ENCODE data around the gene TRIM38. TPM values are rescaled to one million over a fixed set of nuclear protein-coding genes. Genes with fewer than 3 reads are reported as not detected.
"Not testable (repeated sequence)": the region's sequence is repeated elsewhere in the genome, so short reads cannot be mapped to it uniquely, and the experiment has no call there.

The TRIM38 gene
- total and polyA plus RNA-seq, 2 donors (not counting 3 experiments of a cell fraction or from before 2014, with no cell fraction given): 5.1 to 13.2 TPM

- no peak overlapping the region for H3K9ac ChIP-seq (replicated peaks; ENCODE audit: extremely low read depth, insufficient read depth, low read length)
- no peak overlapping the region for H3K27ac ChIP-seq (ENCODE audit: insufficient read depth, low read depth, low read length)
- peaks cover 9% of the 10 kb centered on the region for H3K4me1 ChIP-seq (ENCODE audit: control insufficient read depth, extremely low read depth, insufficient read depth, low read length)
- ChIA-PET POLR2A (interaction anchor here (1.1 kb wide), 1 partner anchor 9 kb away, joined by 3 read pairs; no protein-coding TSS in a partner anchor), CTCF (no interaction called here)
- H3K4me2 ChIP-seq (ENCODE audit: insufficient read depth, low read length): no peak overlapping the region
- no TSS peak for BruUV-seq (replicated peaks)
- dilution Hi-C loops (cut with MboI; ENCODE audit: extremely low pct_ligation_motif_present, low sequenced_read_pairs): no loop called here
- intact Hi-C loops (cut with micrococcal nuclease): no loop called here
- H3K9me3 ChIP-seq (replicated peaks; ENCODE audit: control insufficient read depth, insufficient read depth, low read length): no peaks in the 10 kb centered on the region
- no peaks in the 10 kb centered on the region for H3K79me2 ChIP-seq (ENCODE audit: control insufficient read depth, insufficient read depth, low read length)
- TF ChIP-seq GATA2 (IDR thresholded peaks at IDR 0.05; ENCODE audit: insufficient read depth, insufficient read length, low read depth, low read length) (no peak), MYC (IDR thresholded peaks at IDR 0.05; ENCODE audit: low read depth, low read length) (no peak), FOS (IDR thresholded peaks at IDR 0.05; ENCODE audit: borderline replicate concordance, insufficient read depth, low read length) (no peak), EZH2 (IDR thresholded peaks at IDR 0.05; ENCODE audit: borderline replicate concordance, low read depth, low read length, severe bottlenecking) (no peak), MAX (IDR thresholded peaks at IDR 0.05; ENCODE audit: insufficient read depth, insufficient read length) (no peak), POLR2AphosphoS5 (IDR thresholded peaks at IDR 0.05; ENCODE audit: insufficient read depth, low read depth, low read length) (no peak), JUN (IDR thresholded peaks at IDR 0.05; ENCODE audit: borderline replicate concordance, insufficient read depth, insufficient read length, low read depth) (no peak), POLR2A (IDR thresholded peaks at IDR 0.05; ENCODE audit: low read depth, low read length) (no peak), CTCF (IDR thresholded peaks at IDR 0.05; ENCODE audit: extremely low read depth in 1 of 2, insufficient read depth in 1 of 2, low read depth in 1 of 2, low read length in 2 of 2) (no peak)
- no peak for DNase-seq (ENCODE audit: low read depth, low spot score)
- H3K4me3 ChIP-seq (replicated peaks in 1 of 3; ENCODE audit: insufficient read depth in 1 of 3, low read depth in 1 of 3, low read length in 3 of 3): no peak overlapping the region
- FAIRE-seq: no peak
- H3K36me3 ChIP-seq (ENCODE audit: control insufficient read depth in 2 of 2, extremely low read depth in 1 of 2, insufficient read depth in 2 of 2, low read length in 2 of 2): no peaks in the 10 kb centered on the region
- no peaks in the 10 kb centered on the region for H3K27me3 ChIP-seq (ENCODE audit: control insufficient read depth in 2 of 2, insufficient read depth in 2 of 2, low read length in 2 of 2)
- H2AFZ ChIP-seq (ENCODE audit: low read depth, low read length): no peak overlapping the region
- H4K20me1 ChIP-seq (replicated peaks; ENCODE audit: control insufficient read depth, extremely low read depth, insufficient read depth, low read length): no peaks in the 10 kb centered on the region
- no peaks in the 10 kb centered on the region for H3K9me1 ChIP-seq (replicated peaks; ENCODE audit: control insufficient read depth, extremely low read depth, insufficient read depth, low read length)
Measured at GRCh38 chr6:26012061-26012460, 49.5 kb downstream of the TRIM38 start.

- BruUV-seq (replicated peaks); FAIRE-seq; POLR2A ChIA-PET: not testable (repeated sequence)
Measured at GRCh38 chr6:26014386-26014785, 51.8 kb downstream of the TRIM38 start.

More at GRCh38 chr6:26014386-26014785, 51.8 kb downstream of the TRIM38 start:
- H3K79me2 ChIP-seq (ENCODE audit: control insufficient read depth, insufficient read depth, low read length); H3K4me3 ChIP-seq (replicated peaks in 1 of 3; ENCODE audit: insufficient read depth in 1 of 3, low read depth in 1 of 3, low read length in 3 of 3); dilution Hi-C loops (cut with MboI; ENCODE audit: extremely low pct_ligation_motif_present, low sequenced_read_pairs); H4K20me1 ChIP-seq (replicated peaks; ENCODE audit: control insufficient read depth, extremely low read depth, insufficient read depth, low read length); CTCF ChIA-PET; intact Hi-C loops (cut with micrococcal nuclease); H3K9me3 ChIP-seq (replicated peaks; ENCODE audit: control insufficient read depth, insufficient read depth, low read length); H3K27ac ChIP-seq (ENCODE audit: insufficient read depth, low read depth, low read length); H3K9ac ChIP-seq (replicated peaks; ENCODE audit: extremely low read depth, insufficient read depth, low read length); H3K27me3 ChIP-seq (ENCODE audit: control insufficient read depth in 2 of 2, insufficient read depth in 2 of 2, low read length in 2 of 2); H3K36me3 ChIP-seq (ENCODE audit: control insufficient read depth in 2 of 2, extremely low read depth in 1 of 2, insufficient read depth in 2 of 2, low read length in 2 of 2); H2AFZ ChIP-seq (ENCODE audit: low read depth, low read length); H3K9me1 ChIP-seq (replicated peaks; ENCODE audit: control insufficient read depth, extremely low read depth, insufficient read depth, low read length); H3K4me2 ChIP-seq (ENCODE audit: insufficient read depth, low read length); DNase-seq (ENCODE audit: low read depth, low spot score): not testable (repeated sequence)
- peaks cover 11% of the 10 kb centered on the region for H3K4me1 ChIP-seq (ENCODE audit: control insufficient read depth, extremely low read depth, insufficient read depth, low read length)

Measured in endothelial cell of umbilical vein (primary cell).